ENCODE data around the gene AARS1.
"Not testable (repeated sequence)": the region's sequence is repeated elsewhere in the genome, so short reads cannot be mapped to it uniquely, and the experiment has no call there.

AARS1 gene

GRCh38 chr16:70289229-70290094, at the start of gene AARS1:
Gene AARS1 (minus strand): TSS chr16:70289506. CDS start chr16:70282763, 6,743 bp downstream.
- peak; percentile 33 to 99 (median 94) for DNase-seq

- DNase-seq, result no peak
Measured at GRCh38 chr16:70337814-70338213, 48.5 kb upstream of the AARS1 start.

- DNase-seq, result not testable (repeated sequence)
Measured at GRCh38 chr16:70332728-70333127, 43.4 kb upstream of the AARS1 start.

DNA sequence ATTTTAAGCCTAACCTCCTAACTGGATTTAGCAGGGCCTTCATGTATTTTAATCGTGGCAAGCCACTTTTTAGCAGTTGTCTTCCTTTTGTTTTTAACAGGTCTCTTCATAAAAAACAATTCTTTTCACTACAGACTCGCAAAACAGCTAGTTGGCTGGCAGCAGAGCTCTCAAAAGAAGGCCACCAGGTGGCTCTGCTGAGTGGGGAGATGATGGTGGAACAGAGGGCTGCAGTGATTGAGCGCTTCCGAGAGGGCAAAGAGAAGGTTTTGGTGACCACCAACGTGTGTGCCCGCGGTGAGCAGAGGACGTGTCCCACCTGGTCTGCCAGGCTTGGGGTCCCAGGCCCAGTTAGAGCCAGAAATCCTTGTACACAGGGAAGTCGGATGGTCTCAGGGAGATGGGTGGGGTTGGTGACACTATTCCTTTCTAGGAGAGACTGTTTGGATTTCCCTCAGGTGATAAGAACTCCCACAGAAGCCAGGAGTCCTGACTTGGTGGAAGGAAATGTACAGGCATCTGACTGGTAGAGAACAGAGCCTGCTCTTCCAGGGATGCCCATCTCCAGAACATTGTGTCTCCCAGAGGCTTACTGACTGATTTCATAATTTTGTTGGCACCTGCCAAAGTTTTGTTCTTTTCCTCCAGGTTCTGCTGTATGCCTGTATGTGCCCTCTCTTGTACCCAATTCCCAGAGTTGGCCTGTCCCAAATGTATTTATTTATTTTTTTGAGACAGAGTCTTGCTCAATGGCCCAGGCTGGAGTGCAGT, 42.5 kb upstream of the AARS1 start:
- DNase-seq, result peak in 10 of 56 donors; percentile 1 to 11 (median 5)

DNA sequence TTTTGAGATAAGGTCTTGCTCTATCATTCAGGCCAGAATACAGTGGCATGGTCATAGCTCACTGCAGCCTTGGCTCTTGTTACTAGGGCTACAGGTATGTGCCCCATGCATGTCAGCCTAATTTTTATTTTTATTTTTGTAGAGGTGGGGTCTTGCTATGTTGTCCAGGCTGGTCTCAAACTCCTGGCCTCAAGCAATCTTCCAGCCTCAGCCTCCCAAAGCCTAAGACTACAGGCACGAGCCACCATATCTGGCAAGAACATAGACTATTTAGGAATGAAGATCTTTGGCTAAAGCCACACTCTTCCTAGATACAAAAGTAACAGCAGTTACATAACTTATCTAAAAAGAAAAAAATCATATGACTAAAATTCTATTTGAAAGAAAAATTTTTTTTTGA, 41.8 kb upstream of the AARS1 start:
- DNase-seq, result no peak

- no peak for DNase-seq
Measured at GRCh38 chr16:70324998-70325747, 35.9 kb upstream of the AARS1 start.

- DNase-seq, result no peak
Measured at GRCh38 chr16:70320121-70320520, 30.8 kb upstream of the AARS1 start.

DNA sequence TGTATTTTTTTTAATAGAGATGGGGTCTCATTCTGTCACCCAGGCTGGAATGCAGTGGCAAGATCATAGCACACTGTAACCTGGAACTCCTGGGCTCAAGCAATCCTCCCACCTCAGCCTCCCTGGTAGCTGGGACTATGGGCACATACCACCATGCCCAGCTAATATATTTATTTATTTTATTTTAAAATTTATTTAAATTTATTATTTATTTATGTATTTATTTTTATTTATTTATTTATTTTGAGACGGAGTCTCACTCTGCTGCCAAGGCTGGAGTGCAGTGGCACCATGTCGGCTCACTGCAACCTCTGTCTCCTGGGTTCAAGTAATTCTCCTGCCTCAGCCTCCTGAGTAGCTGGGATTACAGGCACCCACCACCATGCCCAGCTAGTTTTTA, 18.4 kb upstream of the AARS1 start:
- DNase-seq, result not testable (repeated sequence)

GRCh38 chr16:70306880-70307279, 17.6 kb upstream of the AARS1 start:
- no peak for DNase-seq

GRCh38 chr16:70304892-70305448, 15.7 kb upstream of the AARS1 start:
- DNase-seq, result no peak

DNA sequence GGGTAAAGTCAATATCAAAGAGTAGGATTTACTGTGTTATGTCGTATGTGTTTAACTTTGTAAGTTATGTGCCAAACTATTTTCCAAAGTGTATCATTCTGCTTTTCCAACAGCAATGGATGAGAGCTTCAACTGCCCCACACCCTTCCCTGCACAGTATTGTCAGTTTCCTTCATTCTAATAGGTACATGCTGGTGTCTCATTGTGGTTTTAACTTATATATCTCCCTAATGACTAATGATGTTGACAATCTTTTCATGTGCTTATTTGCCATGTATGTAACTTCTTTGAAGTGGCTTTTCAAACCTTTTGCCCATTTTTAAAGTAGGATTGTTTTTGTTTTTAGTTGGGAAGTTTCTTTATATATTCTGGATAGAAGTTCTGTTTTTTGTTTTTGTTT, 13.4 kb upstream of the AARS1 start:
- DNase-seq, result no peak

- no peak for DNase-seq
Measured at GRCh38 chr16:70301121-70301520, 11.8 kb upstream of the AARS1 start.

- DNase-seq, result peak; percentile 10 to 89 (median 64)
Measured at GRCh38 chr16:70298988-70299938, 10.0 kb upstream of the AARS1 start, which contains the start of gene DDX19B. Gene DDX19B (plus strand): TSS chr16:70299186. CDS start chr16:70299298, 112 bp downstream.

DNA sequence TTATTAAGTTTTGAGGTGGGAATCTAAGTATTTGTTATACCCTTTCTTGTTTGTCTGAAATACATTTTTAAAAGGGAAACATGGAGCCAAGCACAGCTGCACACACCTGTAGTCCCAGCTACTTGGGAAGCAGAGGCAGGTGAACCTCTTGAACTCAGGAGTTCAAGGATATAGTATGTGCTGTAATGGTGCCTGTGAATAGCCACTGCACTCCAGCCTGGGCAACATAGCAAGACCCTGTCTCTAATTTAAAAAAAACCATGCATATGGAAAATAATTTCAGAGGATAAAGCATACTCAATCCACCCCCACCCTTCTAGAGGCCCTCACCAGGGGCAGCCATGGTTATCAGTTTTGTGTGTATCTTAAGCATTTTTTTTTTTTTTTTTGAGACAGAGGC, 6.3 kb upstream of the AARS1 start:
- no peak for DNase-seq

GRCh38 chr16:70294385-70295025, 5.2 kb upstream of the AARS1 start:
- no peak for DNase-seq

- DNase-seq, result not testable (repeated sequence)
Measured at GRCh38 chr16:70292148-70292547, 2.8 kb upstream of the AARS1 start.

DNA sequence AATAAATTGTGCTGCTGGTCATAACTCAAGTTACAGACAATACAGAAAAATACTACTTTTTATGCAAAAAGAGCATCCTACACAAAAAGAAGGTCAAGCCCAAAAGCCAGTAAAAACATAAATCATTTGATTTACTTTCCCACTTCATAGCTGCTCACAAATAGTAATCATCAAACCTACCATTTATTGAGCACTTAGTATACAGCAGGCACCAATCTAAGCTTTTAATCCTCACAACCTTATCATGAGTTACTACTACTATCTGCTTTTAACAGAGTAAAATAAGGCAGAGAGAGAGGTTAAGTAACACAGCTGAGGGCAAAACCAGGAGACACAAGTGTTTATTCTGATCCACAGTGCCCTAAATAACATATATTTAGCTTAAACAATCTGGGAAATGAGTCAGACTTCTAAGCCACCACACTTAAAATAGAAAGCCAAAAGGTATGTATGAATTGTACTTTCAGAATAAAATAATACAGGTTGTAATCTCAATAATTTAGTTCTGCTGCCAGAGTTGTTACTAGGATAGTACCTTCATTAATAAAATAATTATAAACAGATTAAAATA, 1.7 kb upstream of the AARS1 start:
- no peak for DNase-seq

GRCh38 chr16:70287304-70287971, 1.9 kb downstream of the AARS1 start:
- DNase-seq, result not testable (repeated sequence)

- no peak for DNase-seq
Measured at GRCh38 chr16:70276392-70276791, 12.9 kb downstream of the AARS1 start.

All from amygdala (tissue), 56 donors.